Left lung (tissue), 10 donors: Measurements from ENCODE around the gene EIF4ENIF1. TPM values are rescaled to one million over a fixed set of nuclear protein-coding genes. Genes with fewer than 3 reads are reported as not detected.
"Not testable (repeated sequence)": the region's sequence is repeated elsewhere in the genome, so short reads cannot be mapped to it uniquely, and the experiment has no call there.

Experiments
- ATAC-seq: fragments of 200-7000 bp; cut with Tn5 transposase; one replicate; pipeline ENCODE4 v1.9.1; 2020; ENCODE audit warnings: moderate library complexity
- DNase-seq, 4 donors: peaks; one replicate each; pipeline ENCODE4 v3.0.0-alpha.2; 2013 to 2020
- H3K27ac ChIP-seq, 2 donors: fragments of 200-600 bp; sonication (generic) in 1 of 2; one replicate each; pipeline versions ENCODE4 v1.5.0 to v1.8.0; 2020 to 2021
- H3K27me3 ChIP-seq, 2 donors: fragments of 200-600 bp; sonication (generic) in 1 of 2; one replicate each; pipeline versions ENCODE4 v1.5.0 to v1.8.0; 2020 to 2021
- H3K36me3 ChIP-seq, 2 donors: fragments of 200-600 bp; sonication (generic) in 1 of 2; one replicate each; pipeline versions ENCODE4 v1.5.0 to v1.8.0; 2020 to 2021
- H3K4me1 ChIP-seq, 2 donors: fragments of 200-600 bp; one replicate each; pipeline ENCODE4 v1.8.0; 2021
- H3K4me3 ChIP-seq, 2 donors: fragments of 200-600 bp; sonication (generic) in 1 of 2; one replicate each; pipeline versions ENCODE4 v1.5.0 to v1.8.0; 2020 to 2021; ENCODE audit warnings: mild to moderate bottlenecking in 1 of 2
- H3K9me3 ChIP-seq, 2 donors: fragments of 200-600 bp; sonication (generic) in 1 of 2; one replicate each; pipeline versions ENCODE4 v1.5.0 to v1.8.0; 2020 to 2021
- CTCF ChIP-seq, 2 donors: fragments of 200-600 bp; sonication (generic) in 1 of 2; IDR thresholded peaks; one replicate each; pipeline versions ENCODE4 v1.5.0 to v1.8.0; 2021; ENCODE audit warnings: antibody characterized with exemption in 2 of 2
- intact Hi-C, 2 donors: fragments of 100-400 bp; cut with DNase I; formaldehyde crosslinking; loops; one replicate each; pipeline versions ENCODE4 v1.11.2 to v1.14.2; 2022
- polyA plus RNA-seq, 6 donors: library from polyadenylated mRNA; unstranded; fragments of 120-200 nt; gene quantifications; one replicate each; pipeline ENCODE4 v1.2.1, GENCODE V29; 2013; ENCODE audit not compliant: insufficient read length in 6 of 6
- total RNA-seq, 2 donors: library from RNA; stranded (reverse); fragmentation: NEBNext Ultra II Directional; extraction: Animal tissue kit (Norgen Biotek cat#: 25700); gene quantifications; one replicate each; pipeline ENCODE4 v1.2.1, GENCODE V29; 2021
- donor health status: DM: no; HTN: yes; CAD: no.
- donor health status: DM: no; HTN: no; CAD: no.

The EIF4ENIF1 gene
- total and polyA plus RNA-seq, 8 donors, result 23.2 to 45.9 (median 45.2) TPM

- H3K4me1 ChIP-seq, result no peaks in the 10 kb centered on the region
- H3K27ac ChIP-seq, result no peak overlapping the region
- H3K9me3 ChIP-seq, result no peaks in the 10 kb centered on the region
- intact Hi-C loops, result no loop called here
- DNase-seq, result no peak
- H3K36me3 ChIP-seq, result peaks cover 0 to 98% of the 10 kb centered on the region in 2 donors
- no peak overlapping the region for H3K4me3 ChIP-seq
- no peak for TF ChIP-seq CTCF (IDR thresholded peaks at IDR 0.05)
- ATAC-seq, result no peak
- no peaks in the 10 kb centered on the region for H3K27me3 ChIP-seq
Measured at GRCh38 chr22:31436132-31436531, 53.5 kb downstream of the EIF4ENIF1 start.

GRCh38 chr22:31431950-31432349 is 57.7 kb downstream of the EIF4ENIF1 start:
- Histone ChIP-seq H3K27ac (no peak overlapping the region), H3K9me3 (no peaks in the 10 kb centered on the region), H3K27me3 (no peaks in the 10 kb centered on the region), H3K4me3 (no peak overlapping the region), H3K4me1 (no peaks in the 10 kb centered on the region), H3K36me3 (peaks cover 0 to 98% of the 10 kb centered on the region in 2 donors)
- no peak for DNase-seq
- ATAC-seq, result no peak
- no peak for TF ChIP-seq CTCF (IDR thresholded peaks at IDR 0.05)
- intact Hi-C loops, result no loop called here

GRCh38 chr22:31425331-31426050 is 64.2 kb downstream of the EIF4ENIF1 start:
- peaks cover 0 to 100% of the 10 kb centered on the region in 2 donors for H3K36me3 ChIP-seq
- H3K4me3 ChIP-seq, result no peak overlapping the region
- H3K9me3 ChIP-seq, result no peaks in the 10 kb centered on the region
- DNase-seq (no peak), ATAC-seq (no peak)
- no peaks in the 10 kb centered on the region for H3K27me3 ChIP-seq
- intact Hi-C loops, result no loop called here
- H3K4me1 ChIP-seq, result no peaks in the 10 kb centered on the region
- no peak for TF ChIP-seq CTCF (IDR thresholded peaks at IDR 0.05)
- H3K27ac ChIP-seq, result no peak overlapping the region

- DNase-seq, H3K27ac ChIP-seq, H3K4me3 ChIP-seq, ATAC-seq, H3K9me3 ChIP-seq, intact Hi-C loops, H3K27me3 ChIP-seq: not testable (repeated sequence)
- Histone ChIP-seq H3K36me3 (peaks cover 0 to 58% of the 10 kb centered on the region in 2 donors), H3K4me1 (peaks cover 7 to 25% of the 10 kb centered on the region in 2 donors)
Measured at GRCh38 chr22:31402350-31402749, 87.3 kb downstream of the EIF4ENIF1 start.

GRCh38 chr22:31400023-31400397 is 89.6 kb downstream of the EIF4ENIF1 start:
- intact Hi-C loops, result no loop called here
- no peak for TF ChIP-seq CTCF (IDR thresholded peaks at IDR 0.05)
- ATAC-seq (peak; percentile 18), DNase-seq (no peak)
- H3K27ac ChIP-seq, result peak overlapping the region; percentile 74 to 80
- H3K27me3 ChIP-seq, result no peaks in the 10 kb centered on the region
- H3K4me1 ChIP-seq, result peaks cover 7 to 25% of the 10 kb centered on the region in 2 donors
- H3K9me3 ChIP-seq, result no peaks in the 10 kb centered on the region
- peak overlapping the region; percentile 80 to 84 for H3K4me3 ChIP-seq
- peaks cover 0 to 35% of the 10 kb centered on the region in 2 donors for H3K36me3 ChIP-seq
